PC-9 (cell line): Measurements from ENCODE around the gene SCGB3A2.

Source experiments
- CTCF ChIP-seq: fragments of 200-600 bp; sonication (generic); conservative IDR thresholded peaks from 2 replicates; pipeline ENCODE4 v1.6.1; 2017; ENCODE audit warnings: mixed run types, antibody characterized with exemption, mild to moderate bottlenecking, moderate library complexity
- EZH2 ChIP-seq: fragments of 200-600 bp; sonication (generic); IDR thresholded peaks from 2 replicates; pipeline ENCODE4 v1.8.0; 2017; ENCODE audit warnings: antibody characterized with exemption, low read depth

- TF ChIP-seq CTCF (no peak), EZH2 (no peak)
These were observed 26.9 kb upstream of the SCGB3A2 start for GRCh38 chr5:147851578-147851977.
